ENCODE measurements around the gene CDK15. TPM values are rescaled to one million over a fixed set of nuclear protein-coding genes. Genes with fewer than 3 reads are reported as not detected.

The CDK15 gene
- polyA plus RNA-seq, 4 donors: 0.91 to 1.4 (median 1.1) TPM

DNA sequence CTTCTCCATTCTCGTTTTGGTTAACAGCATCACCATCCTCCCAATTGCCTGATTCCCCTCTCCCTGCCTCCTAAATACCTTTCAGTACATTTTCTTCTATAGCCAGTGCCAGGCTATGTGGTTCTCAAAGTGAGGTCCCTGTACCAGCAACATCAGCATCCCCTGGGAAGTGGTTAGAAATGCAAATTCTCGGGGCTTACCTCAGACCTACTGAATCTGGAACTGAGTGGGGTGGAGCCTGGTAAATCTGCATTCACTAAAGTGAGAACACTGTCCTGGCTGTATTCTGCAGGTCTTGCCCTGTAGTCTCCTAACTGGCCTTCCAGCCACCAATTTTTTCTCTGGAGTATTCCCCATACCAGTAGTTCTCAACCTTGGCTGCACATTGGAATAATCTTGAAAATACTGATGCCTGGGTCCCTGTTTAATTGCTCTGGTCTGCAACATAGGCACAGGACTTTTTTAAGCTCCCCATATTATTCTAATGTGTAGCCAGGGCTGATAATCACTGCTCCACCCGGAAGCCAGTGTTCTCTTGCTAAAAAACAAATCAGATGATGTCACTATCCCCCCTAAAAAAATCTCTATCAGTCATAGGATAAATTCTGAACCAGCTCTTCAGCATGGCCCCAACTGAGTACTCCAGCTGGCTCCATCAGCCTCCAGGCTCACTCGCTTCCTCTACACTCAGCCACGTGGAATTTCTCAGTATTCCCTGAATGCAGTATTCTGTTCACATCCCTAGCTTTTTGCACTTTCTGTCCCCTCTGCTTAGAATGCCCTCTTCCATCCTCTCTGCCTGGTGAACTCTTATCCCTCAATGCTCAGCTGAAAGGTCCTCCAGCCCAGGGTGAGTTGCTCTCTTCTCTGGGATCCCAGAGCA lies 98.4 kb downstream of the CDK15 start:
- DNase-seq (ENCODE audit: low read depth in 4 of 4, low spot score in 2 of 4): no peak

DNA sequence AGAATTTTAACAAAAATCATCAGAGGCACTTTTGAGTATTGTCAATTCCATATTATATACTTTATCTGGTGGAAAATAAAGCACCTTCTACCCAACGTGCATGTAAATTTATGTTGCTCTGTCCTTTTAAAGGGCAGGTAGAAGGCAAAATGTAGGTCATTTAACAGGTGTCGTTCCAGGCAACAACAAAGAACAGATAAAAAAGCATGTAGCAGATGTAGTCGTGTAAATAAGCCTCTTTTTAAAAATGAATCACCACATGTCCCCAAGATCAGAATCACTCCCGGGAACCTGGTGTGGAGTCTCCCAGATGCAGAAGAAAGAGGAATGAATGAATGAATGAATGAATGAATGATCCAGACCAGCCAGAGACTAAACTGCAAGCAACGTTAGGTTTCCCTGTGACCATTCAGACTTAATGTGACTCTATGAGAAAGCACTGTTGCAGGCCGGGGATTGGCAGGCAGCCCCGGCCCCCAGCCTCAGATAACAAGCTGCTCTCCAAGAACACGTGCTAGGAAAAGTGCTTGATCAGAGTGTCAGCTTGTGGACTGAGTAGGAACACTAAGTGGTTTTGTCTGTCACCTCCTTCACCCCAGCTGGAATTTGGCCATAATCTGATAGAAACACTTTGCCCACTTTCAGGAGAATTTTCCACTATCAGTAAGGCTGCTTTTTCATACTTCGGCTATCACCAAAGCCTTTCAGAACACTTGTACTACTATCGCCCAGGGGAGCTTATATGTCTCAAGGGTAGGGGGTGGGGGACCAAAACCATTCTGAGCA lies 100.6 kb downstream of the CDK15 start:
- no peak for DNase-seq (ENCODE audit: low read depth in 4 of 4, low spot score in 2 of 4)

DNA sequence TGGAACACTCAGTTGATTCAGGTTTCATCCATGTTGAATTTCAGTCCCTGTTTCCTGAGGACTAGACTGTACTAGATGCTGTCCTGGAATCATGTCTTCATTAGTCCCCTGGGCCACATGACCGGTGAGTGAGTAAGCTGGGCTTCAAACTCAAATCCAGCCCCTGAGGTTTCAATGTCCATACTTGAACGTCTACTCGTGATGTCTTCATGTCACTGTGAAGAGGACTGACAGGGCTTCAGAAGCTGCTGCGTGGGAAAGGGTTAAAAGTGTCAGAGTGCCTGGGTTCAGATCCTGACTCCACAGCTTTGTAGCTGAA lies 101.2 kb downstream of the CDK15 start:
- DNase-seq (ENCODE audit: low read depth in 4 of 4, low spot score in 2 of 4): no peak

DNA sequence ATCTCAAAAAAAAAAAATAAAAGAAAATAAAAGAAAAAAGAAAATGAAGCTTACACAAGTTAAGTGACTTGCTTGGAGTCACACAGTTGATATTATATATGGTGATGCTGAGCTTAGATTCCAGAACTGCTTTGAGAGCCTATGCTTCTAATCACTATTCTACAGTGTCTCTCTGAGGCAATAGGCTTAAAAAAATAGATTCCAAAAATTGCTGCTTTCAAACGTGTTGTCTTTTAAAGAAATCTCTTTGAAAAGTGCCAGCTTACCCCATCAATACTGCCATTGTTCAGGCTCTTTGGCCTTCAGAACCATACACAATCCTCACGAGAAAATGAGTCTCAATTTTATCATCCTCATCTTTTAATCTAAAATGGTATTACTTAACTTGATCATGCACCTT lies 102.6 kb downstream of the CDK15 start:
- no peak for DNase-seq (ENCODE audit: low read depth in 4 of 4, low spot score in 2 of 4)

DNA sequence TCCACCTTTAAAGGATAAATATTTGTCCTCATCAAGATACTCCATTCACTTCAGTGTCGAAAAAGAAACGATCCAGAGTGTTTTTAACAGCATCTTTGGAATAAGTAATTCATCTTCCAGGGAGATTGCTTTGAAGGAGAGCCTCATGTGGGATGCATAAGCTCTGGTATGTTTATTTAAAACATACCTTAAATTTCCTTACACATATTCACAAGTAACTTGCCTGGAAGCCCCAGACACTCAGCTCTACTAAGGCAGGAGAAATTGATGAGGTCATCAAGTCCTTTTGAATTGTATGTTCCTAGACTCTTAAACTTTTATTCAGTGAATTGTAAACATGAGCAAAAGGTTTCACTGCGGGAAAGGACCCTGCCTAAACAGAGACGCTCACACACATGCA lies 103.0 kb downstream of the CDK15 start:
- no peak for DNase-seq (ENCODE audit: low read depth in 4 of 4, low spot score in 2 of 4)

DNA sequence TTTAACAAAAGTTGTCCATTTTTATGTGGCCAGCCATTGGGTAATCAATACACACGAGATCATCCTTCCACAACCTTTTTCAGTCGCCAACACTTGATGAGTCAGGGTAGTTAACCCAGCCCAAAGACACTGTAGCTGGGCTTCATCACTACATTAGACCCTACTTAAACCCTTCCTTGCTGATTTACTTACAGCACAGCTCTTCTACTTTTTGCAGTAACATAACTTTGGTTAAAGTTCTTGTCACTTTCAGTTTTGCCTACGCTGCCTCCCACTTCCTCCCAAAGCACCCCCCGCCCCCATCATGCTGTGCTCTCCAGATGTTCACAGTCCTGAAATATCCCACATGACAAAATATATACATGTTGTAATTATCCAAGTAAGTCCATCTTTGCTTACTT lies 103.6 kb downstream of the CDK15 start:
- no peak for DNase-seq (ENCODE audit: low read depth in 4 of 4, low spot score in 2 of 4)

DNA sequence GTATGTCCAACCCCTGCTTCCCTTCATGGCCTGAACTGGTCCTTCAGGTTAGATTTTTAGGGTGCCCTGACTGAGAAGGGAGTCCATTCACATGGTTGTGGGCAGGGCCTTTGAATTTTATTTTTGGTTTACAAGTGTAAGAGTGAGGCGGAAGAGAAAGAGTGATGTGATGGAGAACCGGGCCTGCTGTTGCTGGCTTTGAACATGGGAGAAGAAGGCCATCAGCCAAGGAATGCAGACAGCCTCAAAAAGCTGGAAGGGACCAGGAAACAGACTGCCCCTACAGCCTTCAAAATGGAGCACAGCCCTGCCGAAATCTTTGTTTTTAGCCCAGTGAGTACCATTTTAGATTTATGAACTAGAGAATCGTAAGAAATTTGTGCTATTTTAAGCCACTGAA lies 105.0 kb downstream of the CDK15 start:
- DNase-seq (ENCODE audit: low read depth in 4 of 4, low spot score in 2 of 4): no peak

DNA sequence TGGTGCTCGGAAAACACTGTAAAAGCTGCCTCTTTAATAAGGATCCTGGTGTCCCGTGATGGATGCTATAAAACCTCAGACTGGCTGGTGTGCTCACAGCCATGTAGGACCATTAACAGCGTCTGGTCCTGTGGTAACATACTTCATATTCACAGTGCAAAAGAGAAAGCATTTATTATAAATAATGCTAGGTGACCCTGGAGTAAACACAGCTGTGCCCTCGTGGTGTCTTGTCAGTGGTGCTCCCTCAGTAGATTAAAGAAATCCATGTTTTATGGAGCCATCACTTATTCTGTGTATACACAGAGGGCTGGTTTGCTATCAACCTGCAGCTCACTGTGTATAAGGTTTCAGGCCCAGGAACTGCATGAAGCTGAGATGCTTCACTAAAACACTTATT lies 106.9 kb downstream of the CDK15 start:
- DNase-seq (ENCODE audit: low read depth in 4 of 4, low spot score in 2 of 4): no peak

DNA sequence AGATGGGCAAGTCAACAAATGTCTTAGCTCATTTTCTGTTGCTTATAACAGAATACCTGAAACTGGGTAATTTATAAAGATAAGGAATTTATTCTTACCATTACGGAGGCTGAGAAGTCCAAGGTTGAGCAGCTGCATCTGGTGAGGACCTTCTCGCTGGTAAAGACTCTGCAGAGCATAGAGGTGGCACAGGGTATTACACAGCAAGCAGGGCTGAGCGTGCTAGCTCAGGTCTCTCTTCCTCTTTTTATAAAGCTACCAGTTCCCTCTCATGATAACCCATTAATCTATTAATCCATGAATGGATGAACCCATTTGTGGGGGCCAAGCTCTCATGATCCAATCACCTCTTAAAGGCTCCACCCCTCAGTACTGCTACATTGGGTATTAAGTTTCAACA lies 109.1 kb downstream of the CDK15 start:
- DNase-seq (ENCODE audit: low read depth in 4 of 4, low spot score in 2 of 4): no peak

DNA sequence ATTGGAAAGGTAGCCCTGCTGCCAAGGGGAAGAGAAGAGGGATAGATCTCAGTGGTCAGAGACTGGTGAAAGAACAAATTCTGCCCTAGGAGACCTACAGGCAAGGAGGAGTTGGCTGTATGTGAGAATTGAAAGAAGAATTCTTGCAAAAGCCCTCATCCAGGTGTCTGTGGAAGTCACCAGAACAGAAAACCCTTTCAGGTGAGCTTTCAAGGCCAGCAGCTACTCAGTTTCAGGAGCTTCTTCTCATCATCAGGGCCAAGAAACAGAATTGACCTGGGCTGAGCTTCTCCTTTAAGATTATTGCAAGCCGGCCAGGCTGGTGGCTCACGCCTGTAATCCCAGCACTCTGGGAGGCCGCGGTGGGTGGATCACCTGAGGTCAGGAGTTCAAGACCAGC lies 110.2 kb downstream of the CDK15 start:
- DNase-seq (ENCODE audit: low read depth in 4 of 4, low spot score in 2 of 4): no peak

DNA sequence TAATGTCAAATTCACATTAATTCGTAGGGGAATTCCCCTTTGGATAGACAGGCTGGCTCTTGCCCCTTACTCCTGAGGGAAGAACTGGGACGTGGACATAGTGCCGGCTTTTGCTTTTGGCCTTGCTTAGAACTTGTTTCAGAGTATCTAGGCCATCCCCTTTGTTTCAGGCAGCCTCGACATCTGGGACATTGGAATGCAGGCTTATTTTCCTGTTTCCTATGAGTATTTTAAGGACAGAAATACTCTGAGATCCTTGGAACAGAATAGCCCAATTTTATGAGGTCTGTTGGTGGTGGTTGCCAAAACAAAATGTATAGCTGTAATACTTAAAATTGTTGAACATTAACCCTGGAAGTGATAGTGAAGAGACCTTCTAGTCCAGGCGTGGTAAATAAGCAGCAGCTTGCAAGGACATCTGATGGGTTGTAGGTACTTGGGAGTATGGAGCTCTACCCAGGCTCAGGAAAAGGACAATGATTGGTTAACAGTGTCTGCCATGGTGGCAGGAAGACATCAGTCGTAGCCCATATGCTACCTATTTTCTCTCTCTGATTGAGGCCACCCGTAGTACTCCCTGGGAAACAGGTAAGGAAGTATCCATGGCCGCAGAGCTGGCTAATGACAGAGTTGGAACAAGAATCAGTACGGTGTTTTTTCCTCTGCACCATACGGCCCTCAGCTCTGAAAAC lies 112.4 kb downstream of the CDK15 start:
- no peak for DNase-seq (ENCODE audit: low read depth in 4 of 4, low spot score in 2 of 4)

DNA sequence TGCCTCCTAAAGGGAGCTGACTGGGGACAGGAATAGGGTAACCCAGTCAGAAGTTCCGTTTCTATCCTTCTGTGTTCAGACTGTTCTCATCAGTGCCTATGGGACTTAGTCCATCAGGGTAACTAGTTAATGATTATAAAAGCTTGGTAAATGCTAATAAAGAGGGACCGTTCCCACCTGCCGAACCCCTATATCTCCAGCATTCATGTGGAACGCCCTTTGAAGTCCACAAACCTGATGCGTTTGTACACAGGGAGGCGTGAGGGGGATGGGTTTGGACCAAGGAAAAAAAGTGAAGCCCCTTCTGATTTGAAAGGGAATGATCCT lies 112.9 kb downstream of the CDK15 start:
- no peak for DNase-seq (ENCODE audit: low read depth in 4 of 4, low spot score in 2 of 4)

DNA sequence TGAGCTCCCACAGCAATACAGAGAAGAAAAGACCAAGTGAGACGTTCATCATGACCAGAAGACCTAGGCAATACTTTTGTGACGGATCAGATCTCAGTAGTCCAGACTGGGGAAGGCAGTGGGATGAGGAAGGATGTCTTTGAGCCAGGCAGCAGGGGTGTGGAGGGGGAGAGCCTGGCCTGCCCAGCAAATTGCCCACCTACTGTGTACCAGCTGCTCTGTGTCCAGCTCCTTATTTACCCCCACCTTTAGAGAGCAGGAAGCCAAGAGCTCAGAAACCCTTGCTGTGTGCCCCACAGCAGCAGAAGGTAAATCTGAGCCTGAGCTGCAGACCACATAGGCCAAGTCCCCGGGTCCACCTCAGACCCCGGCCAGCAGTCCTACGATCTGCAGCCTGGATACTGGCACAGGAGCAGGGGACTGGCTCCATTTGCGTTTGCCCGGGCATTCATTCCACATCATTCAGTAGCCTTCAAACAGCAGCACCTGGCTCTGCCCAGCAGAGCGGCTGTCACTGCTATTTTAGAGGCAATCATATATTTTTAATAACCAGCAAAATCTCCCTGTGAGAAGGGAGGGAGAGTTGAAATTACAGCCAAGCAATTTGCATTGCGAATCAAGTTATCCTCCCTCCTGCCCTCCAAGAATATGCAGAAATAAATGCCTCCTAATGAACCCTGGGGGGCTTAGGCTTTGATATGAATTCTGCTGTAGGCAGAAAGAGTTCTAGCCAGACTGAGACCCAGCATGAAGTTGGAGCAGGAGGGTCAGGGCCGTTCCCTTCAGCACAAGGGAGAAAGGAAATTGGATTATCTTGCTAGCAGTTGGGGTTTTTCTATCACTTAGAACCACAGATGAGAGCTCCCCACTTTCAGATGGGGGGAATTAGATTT lies 117.3 kb downstream of the CDK15 start:
- DNase-seq (ENCODE audit: low read depth in 4 of 4, low spot score in 2 of 4): no peak

DNA sequence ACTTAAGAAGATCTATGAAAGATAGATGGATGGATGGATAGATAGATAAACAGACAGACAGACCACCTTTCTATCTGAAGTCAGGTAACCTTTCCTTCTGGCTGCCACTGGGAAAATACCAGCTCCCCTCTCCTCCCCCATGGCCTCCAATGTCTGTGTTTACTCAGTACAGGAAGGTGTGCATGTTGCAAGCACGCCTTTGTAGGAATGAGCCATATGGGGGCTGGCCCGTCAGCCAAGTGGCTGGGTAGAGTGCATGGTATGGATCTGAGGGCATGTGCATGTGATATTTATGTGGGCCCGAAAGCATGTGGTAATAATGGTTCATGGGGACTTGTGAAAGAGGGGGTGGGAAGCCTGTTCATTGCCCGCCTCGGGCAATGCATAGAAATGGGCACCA lies 118.1 kb downstream of the CDK15 start:
- DNase-seq (ENCODE audit: low read depth in 4 of 4, low spot score in 2 of 4): no peak

DNA sequence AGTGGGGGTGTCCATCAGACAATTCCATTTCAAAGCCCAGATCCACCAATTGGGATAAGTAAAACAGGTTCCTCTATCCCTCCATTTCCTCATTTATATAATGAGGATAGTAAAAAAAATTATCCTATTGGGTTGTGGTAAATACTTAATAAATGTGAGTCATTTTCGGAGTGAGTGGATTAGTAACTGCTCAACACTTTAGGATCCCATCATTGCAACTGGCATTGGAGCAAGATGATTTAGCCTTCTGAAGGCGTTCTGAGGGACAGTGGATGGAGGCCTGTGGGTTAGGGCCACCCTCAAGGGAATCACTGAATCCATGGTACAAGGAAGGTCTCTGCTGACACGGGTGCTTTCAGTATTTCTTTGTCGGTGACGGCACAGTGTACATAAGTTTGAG lies 118.7 kb downstream of the CDK15 start:
- no peak for DNase-seq (ENCODE audit: low read depth in 4 of 4, low spot score in 2 of 4)

DNA sequence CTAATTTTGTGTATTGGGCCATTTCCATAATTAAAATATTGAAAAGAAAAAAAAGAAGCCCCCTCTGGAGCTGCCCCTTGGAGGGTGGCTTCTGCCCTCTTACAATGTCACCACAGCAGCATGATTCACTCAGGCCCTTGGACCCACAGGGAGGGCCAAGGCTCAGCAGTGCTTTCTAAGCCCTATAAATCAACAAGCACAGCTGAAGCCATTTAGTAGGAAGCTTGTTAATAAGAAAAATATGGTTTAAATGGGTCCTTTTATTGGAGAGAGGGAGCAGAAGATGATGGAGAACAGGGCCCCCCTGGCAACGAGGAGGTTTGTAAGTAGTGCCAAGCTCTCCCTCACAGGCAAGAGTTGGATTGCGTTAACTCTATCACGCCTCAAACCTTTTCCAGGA lies 119.7 kb downstream of the CDK15 start:
- no peak for DNase-seq (ENCODE audit: low read depth in 4 of 4, low spot score in 2 of 4)

DNA sequence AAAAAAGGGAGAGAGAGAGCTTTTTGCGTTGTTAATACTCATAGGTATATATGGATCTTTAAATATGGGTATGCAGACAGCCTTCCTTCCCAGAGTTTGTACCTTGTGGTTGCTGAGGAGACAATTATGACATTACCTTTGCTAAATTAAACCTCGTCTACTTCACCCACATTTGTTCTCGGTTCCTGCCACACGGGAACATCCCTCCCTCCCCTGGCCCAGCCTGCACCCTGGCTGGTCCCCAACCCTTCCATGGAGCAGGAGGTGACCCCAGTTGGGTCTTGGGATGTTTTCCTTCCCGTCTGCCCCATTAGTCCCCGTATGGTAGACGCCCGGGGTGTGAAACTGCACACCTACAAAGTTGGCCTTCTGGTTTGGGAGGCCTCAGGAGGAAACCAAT lies 122.0 kb downstream of the CDK15 start:
- no peak for DNase-seq (ENCODE audit: low read depth in 4 of 4, low spot score in 2 of 4)

DNA sequence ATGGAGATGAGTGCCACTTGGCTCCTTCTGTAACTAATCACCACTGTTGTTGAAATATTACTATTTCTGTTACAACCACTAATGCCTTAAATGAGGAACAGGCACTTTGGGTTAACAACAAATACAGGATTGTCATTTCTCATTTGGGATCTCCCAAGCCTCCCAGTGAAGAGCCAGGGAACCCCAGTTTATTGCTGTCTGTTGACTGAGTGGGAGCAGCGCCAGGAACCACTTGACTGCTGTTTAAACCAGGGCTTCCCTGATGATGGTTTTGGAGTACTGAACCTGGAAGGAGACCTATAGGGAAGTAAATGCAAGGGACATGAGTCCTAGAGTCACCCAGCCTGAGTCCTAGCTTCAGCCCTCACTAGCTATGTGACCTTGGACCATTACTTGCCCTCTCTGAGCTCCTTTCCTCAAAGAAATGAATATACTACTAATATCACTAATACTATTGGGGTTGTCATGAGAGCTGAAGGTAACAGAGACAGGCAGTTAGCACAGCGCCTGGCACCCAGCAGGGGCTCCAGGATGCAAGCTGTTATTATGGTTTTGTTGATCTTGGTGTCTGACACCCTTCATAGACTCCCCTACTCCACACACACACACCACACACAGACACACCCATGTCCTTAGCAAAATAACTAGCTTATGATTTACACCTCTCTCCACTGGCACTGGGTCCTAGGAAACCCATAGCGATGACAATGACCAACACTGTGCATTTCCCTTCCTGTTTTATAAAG lies 123.1 kb downstream of the CDK15 start:
- DNase-seq (ENCODE audit: low read depth in 4 of 4, low spot score in 2 of 4): no peak

DNA sequence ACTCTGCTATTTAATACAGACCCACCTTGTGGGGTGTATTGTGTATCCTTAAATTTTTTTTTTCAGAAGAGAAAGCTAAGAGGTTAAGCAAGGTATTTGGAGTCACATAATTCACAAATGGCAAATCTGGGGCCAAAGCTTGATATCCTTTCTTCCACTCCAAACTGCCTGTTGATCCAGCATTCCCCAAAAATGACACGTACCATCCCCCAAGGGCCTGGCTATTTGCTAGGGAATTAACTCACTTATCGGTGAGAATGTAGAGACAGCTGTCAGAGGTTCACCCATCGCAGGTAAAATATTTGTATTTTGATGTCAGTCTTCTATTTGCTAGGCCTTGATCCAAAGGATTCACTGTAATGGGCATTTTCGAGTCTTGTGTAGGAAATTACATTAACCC lies 123.7 kb downstream of the CDK15 start:
- no peak for DNase-seq (ENCODE audit: low read depth in 4 of 4, low spot score in 2 of 4)

DNA sequence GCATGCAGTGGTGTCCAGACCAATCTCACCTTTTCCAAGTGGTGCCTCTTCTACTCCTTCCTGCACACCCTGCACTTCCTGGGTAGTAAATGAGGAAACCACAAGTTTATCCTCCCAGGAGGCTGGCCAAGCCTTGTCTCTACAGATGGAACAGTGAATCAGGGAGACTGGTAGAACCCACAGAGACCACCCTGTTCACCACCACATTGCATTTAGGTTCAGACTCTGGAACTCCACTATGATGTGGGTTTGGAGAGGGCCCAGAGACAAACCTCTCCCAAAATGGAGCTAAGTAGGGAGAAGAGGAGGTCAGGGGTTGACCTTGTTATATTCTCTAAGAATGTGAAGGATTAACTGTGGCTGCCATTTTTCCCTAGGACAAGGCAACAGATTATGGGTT lies 124.5 kb downstream of the CDK15 start:
- no peak for DNase-seq (ENCODE audit: low read depth in 4 of 4, low spot score in 2 of 4)
